A549 (cell line): ENCODE data around the gene STRBP. TPM values are rescaled to one million over a fixed set of nuclear protein-coding genes. Genes with fewer than 3 reads are reported as not detected.
"Not testable (repeated sequence)": the region's sequence is repeated elsewhere in the genome, so short reads cannot be mapped to it uniquely, and the experiment has no call there.

Source experiments
- ATAC-seq, 2 experiments: fragments of 200-7000 bp in 1 of 2; fragments of >200 bp in 1 of 2; cut with Nextera tagmentation in 1 of 2; cut with Tn5 transposase in 1 of 2; 3 replicates each; pipeline versions ENCODE4 v1.8.0 to v1.9.1; 2018 to 2020; ENCODE audit warnings: mild to moderate bottlenecking in 1 of 2, moderate library complexity in 1 of 2
- CTCF ChIA-PET: fragments of 300-600 bp; sonication (Branson Sonifier 250); formaldehyde crosslinking; extraction: SDS; loops from one replicate; lab custom pipeline; 2021; ENCODE audit warnings: antibody characterized with exemption, inconsistent platforms; lab: Yijun Ruan, JAX
- POLR2A ChIA-PET: fragments of 350-600 bp; formaldehyde crosslinking; extraction: SDS; loops from one replicate; lab custom pipeline; 2021; ENCODE audit warnings: antibody characterized with exemption, inconsistent platforms; lab: Yijun Ruan, JAX
- DNase-seq, 2 experiments: peaks; one replicate each; pipeline versions ENCODE4 v3.0.0 to v3.0.0-alpha.2; 2011 to 2016; ENCODE audit warnings: low read depth in 1 of 2, low spot score in 1 of 2
- FAIRE-seq: peaks from 2 replicates; lab custom pipeline; 2011; peaks lifted over from hg19 to GRCh38; lab: Jason Lieb, UNC
- H3K27ac ChIP-seq, 2 experiments: fragments of >200 bp; sonication (Bioruptor Twin); formaldehyde crosslinking; 3 replicates each; pipeline ENCODE4 v1.5.1; 2016 to 2017
- H3K4me1 ChIP-seq: fragments of >200 bp; sonication (Bioruptor Twin); formaldehyde crosslinking; 3 replicates; pipeline ENCODE4 v1.6.1; 2016
- H3K4me2 ChIP-seq: fragments of >200 bp; sonication (Bioruptor Twin); formaldehyde crosslinking; 3 replicates; pipeline ENCODE4 v1.6.1; 2016
- H3K4me3 ChIP-seq: fragments of >200 bp; sonication (Bioruptor Twin); formaldehyde crosslinking; 3 replicates; pipeline ENCODE4 v1.5.1; 2016
- H3K9me3 ChIP-seq: fragments of >200 bp; sonication (Bioruptor Twin); formaldehyde crosslinking; 3 replicates; pipeline ENCODE4 v1.6.1; 2016
- CEBPB ChIP-seq, 2 experiments: fragments of >200 bp in 1 of 2; sonication (Bioruptor Twin) in 1 of 2; formaldehyde crosslinking in 1 of 2; IDR thresholded peaks; 2 replicates each; pipeline ENCODE4 v1.6.1; 2012 to 2016
- CHD4 ChIP-seq: fragments of 200-600 bp; sonication (generic); IDR thresholded peaks from 2 replicates; pipeline ENCODE4 v1.6.1; 2016; ENCODE audit warnings: antibody characterized with exemption, mild to moderate bottlenecking, borderline replicate concordance
- CTCF ChIP-seq: fragments of >200 bp; sonication (Bioruptor Twin); formaldehyde crosslinking; IDR thresholded peaks from 3 replicates; pipeline ENCODE4 v1.5.1; 2016
- E2F6 ChIP-seq: IDR thresholded peaks from 2 replicates; pipeline ENCODE4 v1.6.1; 2012; ENCODE audit warnings: low read depth, borderline replicate concordance
- EHF ChIP-seq: fragments of 250-450 bp; sonication (Bioruptor Pico); IDR thresholded peaks from 2 replicates; pipeline ENCODE4 v1.5.0; 2020; ENCODE audit warnings: mild to moderate bottlenecking
- EP300 ChIP-seq, 2 experiments: fragments of >200 bp; sonication (Bioruptor Twin); formaldehyde crosslinking; IDR thresholded peaks; 2 replicates in 1 of 2; 3 replicates in 1 of 2; pipeline ENCODE4 v1.6.1; 2016 to 2017
- FOSB ChIP-seq: fragments of 250-450 bp; sonication (Bioruptor Pico); IDR thresholded peaks from 2 replicates; pipeline ENCODE4 v1.5.0; 2020; ENCODE audit warnings: mild to moderate bottlenecking, moderate library complexity
- FOXS1 ChIP-seq: fragments of 250-450 bp; sonication (Bioruptor Pico); IDR thresholded peaks from 2 replicates; pipeline ENCODE4 v1.5.0; 2020; ENCODE audit warnings: mild to moderate bottlenecking, moderate library complexity
- HDAC2 ChIP-seq: fragments of 200-600 bp; sonication (generic); IDR thresholded peaks from 2 replicates; pipeline ENCODE4 v1.6.1; 2016
- HES2 ChIP-seq: fragments of >200 bp; sonication (Bioruptor Twin); formaldehyde crosslinking; IDR thresholded peaks from 2 replicates; pipeline ENCODE4 v1.6.1; 2016
- HEYL ChIP-seq: fragments of 250-450 bp; sonication (Bioruptor Pico); IDR thresholded peaks from 2 replicates; pipeline ENCODE4 v1.8.0; 2021; ENCODE audit warnings: mild to moderate bottlenecking, moderate library complexity
- JUN ChIP-seq, 2 experiments: fragments of >200 bp; sonication (Bioruptor Twin); formaldehyde crosslinking; IDR thresholded peaks; 2 replicates in 1 of 2; 3 replicates in 1 of 2; pipeline ENCODE4 v1.6.1; 2016 to 2017
- JUNB ChIP-seq: fragments of >200 bp; sonication (Bioruptor Twin); formaldehyde crosslinking; IDR thresholded peaks from 2 replicates; pipeline ENCODE4 v1.6.1; 2016
- KDM5A ChIP-seq: fragments of 200-600 bp; sonication (generic); IDR thresholded peaks from 2 replicates; pipeline ENCODE4 v1.6.1; 2016; ENCODE audit warnings: antibody characterized with exemption, mild to moderate bottlenecking
- POLR2AphosphoS2 ChIP-seq: conservative IDR thresholded peaks from 2 replicates; pipeline ENCODE4 v1.6.1; 2012; ENCODE audit warnings: low read length, improper control_type of control experiment, inconsistent platforms
- RAD21 ChIP-seq, 2 experiments: fragments of >200 bp in 1 of 2; sonication (Bioruptor Twin) in 1 of 2; formaldehyde crosslinking in 1 of 2; IDR thresholded peaks in 1 of 2; conservative IDR thresholded peaks in 1 of 2; 2 replicates in 1 of 2; 3 replicates in 1 of 2; pipeline ENCODE4 v1.6.1; 2012 to 2018; ENCODE audit warnings: inconsistent platforms in 1 of 2
- RARB ChIP-seq: fragments of 250-450 bp; sonication (Bioruptor Pico); IDR thresholded peaks from 2 replicates; pipeline ENCODE4 v1.8.0; 2021; ENCODE audit warnings: mild to moderate bottlenecking, moderate library complexity
- RCOR1 ChIP-seq: fragments of 150-350 bp; IDR thresholded peaks from 2 replicates; pipeline ENCODE4 v1.6.1; 2014; ENCODE audit warnings: antibody characterized with exemption, low read length, low read depth
- RNF2 ChIP-seq: fragments of 200-600 bp; sonication (generic); IDR thresholded peaks from 2 replicates; pipeline ENCODE4 v1.6.1; 2016; ENCODE audit warnings: low read depth, mild to moderate bottlenecking, antibody characterized with exemption, moderate library complexity, borderline replicate concordance
- SREBF2 ChIP-seq: fragments of 450-650 bp; IDR thresholded peaks from 2 replicates; pipeline ENCODE4 v1.6.1; 2014; ENCODE audit warnings: mild to moderate bottlenecking, moderate library complexity
- TFCP2L1 ChIP-seq: fragments of 250-450 bp; sonication (Bioruptor Pico); IDR thresholded peaks from 2 replicates; pipeline ENCODE4 v1.5.0; 2021; ENCODE audit warnings: mild to moderate bottlenecking
- USF2 ChIP-seq: fragments of 450-650 bp; IDR thresholded peaks from 2 replicates; pipeline ENCODE4 v1.6.1; 2014; ENCODE audit warnings: antibody characterized with exemption
- ZFP36 ChIP-seq: fragments of 450-650 bp; IDR thresholded peaks from 2 replicates; pipeline ENCODE4 v1.6.1; 2014; ENCODE audit warnings: borderline replicate concordance; ENCODE audit not compliant: partially characterized antibody
- ZNF302 ChIP-seq: fragments of 250-450 bp; sonication (Bioruptor Pico); IDR thresholded peaks from 2 replicates; pipeline ENCODE4 v1.9.0; 2021; ENCODE audit warnings: inconsistent platforms, mild to moderate bottlenecking, moderate library complexity
- WGBS: methylation state at CpG from one replicate; pipeline ENCODE4 v1.1.6; 2017; ENCODE audit errors: missing lambda C conversion rate; 5-methylcytosine and 5-hydroxymethylcytosine counted together
- polyA plus RNA-seq, 4 experiments: library from polyadenylated mRNA; depleted of rRNA in 3 of 4; stranded (reverse); fragments of >200 nt; fragmentation: RNase III in 1 of 4; extraction: RNeasy Plus Mini Kit Qiagen cat#74134 plus additional on column Dnase treatment in 1 of 4; gene quantifications; 2 replicates in 3 of 4; 3 replicates in 1 of 4; pipeline ENCODE4 v1.2.3, GENCODE V29; 2011 to 2017

The STRBP gene
- polyA plus RNA-seq, 2 of the 4 experiments (the other 2 are of a cell fraction), result 20.4 to 34.0 TPM

- ATAC-seq, H3K4me1 ChIP-seq, CTCF ChIA-PET, DNase-seq, POLR2A ChIA-PET, FAIRE-seq, H3K4me2 ChIP-seq, H3K9me3 ChIP-seq, H3K27ac ChIP-seq, H3K4me3 ChIP-seq: not testable (repeated sequence)
- 80% methylated on average over 6 of the region's 6 CpGs for WGBS
These were observed 2.7 kb upstream of the STRBP start for GRCh38 chr9:123271133-123271532.

GRCh38 chr9:123269281-123269680, 895 bp upstream of the STRBP start:
- ChIA-PET CTCF (interaction anchor here (0.9 to 1.7 kb wide), 3 partner anchors 10 to 56 kb away, joined by 3 read pairs; no protein-coding TSS in a partner anchor), POLR2A (interaction anchor here (1.0 kb wide), 1 partner anchor 13 kb away, joined by 4 read pairs; no protein-coding TSS in a partner anchor)
- H3K4me1 ChIP-seq, result peaks cover 9% of the 10 kb centered on the region; the same call in 2 of the 3 replicates
- no peaks in the 10 kb centered on the region for H3K9me3 ChIP-seq
- ATAC-seq (peak; percentile 26 to 30; a peak in 3 of 6 replicates), FAIRE-seq (no peak), DNase-seq (no peak)
- TF ChIP-seq EHF (CRISPR knock-in tag) (no peak), EP300 (IDR thresholded peaks at IDR 0.05) (no peak), FOSB (no peak), RARB (CRISPR knock-in tag) (no peak), HES2 (no peak), E2F6 (no peak), KDM5A (no peak), RNF2 (no peak; the same call in 1 of the 2 replicates), USF2 (no peak), CHD4 (no peak), TFCP2L1 (CRISPR knock-in tag) (no peak), RAD21 (conservative IDR thresholded peaks at IDR 0.05 in 1 of 2, IDR thresholded peaks at IDR 0.05 in 1 of 2) (no peak), CTCF (no peak), JUNB (no peak), FOXS1 (CRISPR knock-in tag) (no peak), JUN (IDR thresholded peaks at IDR 0.05) (no peak), CEBPB (IDR thresholded peaks at IDR 0.05) (no peak), POLR2AphosphoS2 (no peak), RCOR1 (no peak), HEYL (CRISPR knock-in tag) (no peak)
- WGBS, result 65% methylated on average over 7 of the region's 7 CpGs
- H3K4me2 ChIP-seq, result peak overlapping the region; percentile 90
- H3K4me3 ChIP-seq, result peak overlapping the region; percentile 82
- H3K27ac ChIP-seq, result peak overlapping the region; percentile 76 to 91

- DNase-seq, result no peak
- Histone ChIP-seq H3K9me3 (no peaks in the 10 kb centered on the region), H3K4me1 (peaks cover 9% of the 10 kb centered on the region; the same call in 2 of the 3 replicates), H3K4me3 (peak overlapping the region; percentile 82), H3K4me2 (peak overlapping the region; percentile 94), H3K27ac (peak overlapping the region; percentile 76 to 91)
- ChIA-PET POLR2A (no interaction called here), CTCF (no interaction called here)
- no peak for FAIRE-seq
- ATAC-seq, result peak; percentile 6 to 60; a peak in 4 of 6 replicates
- TF ChIP-seq SREBF2 (no peak), RAD21 (conservative IDR thresholded peaks at IDR 0.05 in 1 of 2, IDR thresholded peaks at IDR 0.05 in 1 of 2) (no peak), FOSB (no peak), CHD4 (no peak), JUNB (no peak), RNF2 (no peak), RCOR1 (no peak), KDM5A (no peak), HDAC2 (no peak), ZNF302 (CRISPR knock-in tag) (no peak), ZFP36 (no peak), RARB (CRISPR knock-in tag) (no peak)
- no CpG with 5 or more reads among the region's 49 CpGs for WGBS
These were observed 254 bp downstream of the STRBP start for GRCh38 chr9:123268199-123268464.
